IPS-18c (cell line): ENCODE data around the gene EPHB4.
A peak's percentile ranks its signal among the peaks of the same experiment; 100 is the strongest.
"Not testable (repeated sequence)": the region's sequence is repeated elsewhere in the genome, so short reads cannot be mapped to it uniquely, and the experiment has no call there.

Experiments
- H3K4me3 ChIP-seq: 2 replicates; pipeline ENCODE4 v1.7.0; 2013; ENCODE audit warnings: low read depth, mild to moderate bottlenecking, low read length, moderate library complexity; ENCODE audit not compliant: insufficient read depth
- H3K9me3 ChIP-seq: one replicate; pipeline ENCODE4 v1.6.1; 2013; ENCODE audit warnings: mild to moderate bottlenecking, low read length, moderate library complexity; ENCODE audit not compliant: control insufficient read depth, insufficient read depth

EPHB4 gene

DNA sequence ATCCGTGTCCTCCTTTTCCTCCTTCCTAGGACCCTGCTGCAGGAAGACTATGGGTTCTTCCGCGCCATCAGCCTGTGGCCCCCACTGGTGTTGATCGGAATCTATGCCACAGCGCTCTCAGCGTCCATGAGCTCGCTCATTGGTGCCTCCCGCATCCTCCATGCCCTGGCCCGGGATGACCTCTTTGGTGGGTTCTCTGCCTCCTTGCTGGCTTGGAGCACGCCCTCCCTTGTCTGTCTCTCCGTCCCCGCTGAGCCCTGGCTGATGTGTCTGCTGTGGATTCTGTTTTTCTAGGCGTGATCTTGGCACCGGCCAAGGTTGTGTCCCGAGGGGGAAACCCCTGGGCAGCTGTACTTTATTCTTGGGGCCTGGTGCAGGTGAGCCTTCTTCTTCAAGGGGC, 32.5 kb upstream of the EPHB4 start:
- H3K9me3 ChIP-seq = no peaks in the 10 kb centered on the region

DNA sequence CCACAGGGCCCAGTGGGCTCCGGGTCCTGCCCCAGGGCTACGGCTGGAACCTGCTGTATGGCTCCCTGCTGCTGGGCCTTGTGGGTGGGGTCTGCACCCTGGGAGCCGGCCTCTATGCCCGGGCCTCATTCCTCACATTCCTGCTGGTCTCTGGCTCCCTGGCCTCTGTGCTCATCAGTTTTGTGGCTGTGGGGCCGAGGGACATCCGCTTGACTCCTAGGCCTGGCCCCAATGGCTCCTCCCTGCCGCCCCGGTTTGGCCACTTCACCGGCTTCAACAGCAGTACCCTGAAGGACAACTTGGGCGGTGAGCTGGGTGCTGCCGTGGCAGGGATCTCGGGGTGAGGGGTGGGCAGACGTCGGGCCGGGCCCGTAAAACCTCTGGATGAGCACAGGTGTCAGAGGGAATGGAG, 29.6 kb upstream of the EPHB4 start:
- Histone ChIP-seq H3K9me3 (no peaks in the 10 kb centered on the region), H3K4me3 (no peak overlapping the region)

More for the DNA sequence above, 32.5 kb upstream of the EPHB4 start:
- H3K4me3 ChIP-seq = no peak overlapping the region

- Histone ChIP-seq H3K9me3 (no peaks in the 10 kb centered on the region), H3K4me3 (no peak overlapping the region)
Measured at GRCh38 chr7:100855515-100855914, 28.2 kb upstream of the EPHB4 start.

GRCh38 chr7:100854899-100855298, 27.6 kb upstream of the EPHB4 start:
- H3K9me3 ChIP-seq, H3K4me3 ChIP-seq: not testable (repeated sequence)

DNA sequence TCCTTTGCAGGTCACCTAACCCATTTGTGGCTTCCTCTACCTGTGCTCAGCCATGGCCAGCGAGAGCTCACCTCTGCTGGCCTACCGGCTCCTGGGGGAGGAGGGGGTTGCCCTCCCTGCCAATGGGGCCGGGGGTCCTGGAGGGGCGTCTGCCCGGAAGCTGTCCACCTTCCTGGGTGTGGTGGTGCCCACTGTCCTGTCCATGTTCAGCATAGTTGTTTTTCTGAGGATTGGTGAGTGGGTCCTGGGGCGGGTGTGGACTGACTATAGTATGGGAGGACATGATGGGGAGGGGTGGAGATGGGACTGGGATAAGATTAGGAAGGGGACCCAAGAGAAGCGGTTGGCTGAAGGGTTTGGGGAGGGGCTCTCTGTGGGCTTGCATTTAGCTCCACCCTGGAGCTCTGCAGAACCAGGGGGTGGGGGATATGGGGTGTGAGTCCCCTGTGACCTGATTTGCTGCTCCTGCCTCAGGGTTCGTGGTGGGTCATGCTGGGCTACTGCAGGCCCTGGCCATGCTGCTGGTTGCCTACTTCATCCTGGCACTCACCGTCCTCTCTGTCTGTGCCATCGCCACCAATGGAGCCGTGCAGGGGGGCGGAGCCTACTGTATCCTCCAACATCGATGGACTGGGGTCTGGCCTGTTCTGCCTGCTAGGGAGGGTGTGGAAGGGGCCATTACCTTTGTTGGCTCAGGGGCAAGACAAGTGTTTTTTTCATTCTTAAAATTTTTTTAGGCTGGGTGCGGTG, 27.0 kb upstream of the EPHB4 start:
- H3K4me3 ChIP-seq = no peak overlapping the region
- no peaks in the 10 kb centered on the region for H3K9me3 ChIP-seq

GRCh38 chr7:100852048-100852872, 24.9 kb upstream of the EPHB4 start, which contains the start of gene SLC12A9:
Gene SLC12A9 (plus strand): TSS chr7:100852713. CDS start chr7:100854198, 1,485 bp downstream.
- Histone ChIP-seq H3K4me3 (peak within 1 kb of the TSS; percentile 89), H3K9me3 (no peaks in the 10 kb centered on the region)

GRCh38 chr7:100847360-100847759, 20.0 kb upstream of the EPHB4 start:
- no peak overlapping the region for H3K4me3 ChIP-seq

GRCh38 chr7:100840470-100841100, 13.3 kb upstream of the EPHB4 start:
- Histone ChIP-seq H3K4me3 (no peak overlapping the region), H3K9me3 (no peaks in the 10 kb centered on the region)

More at GRCh38 chr7:100847360-100847759, 20.0 kb upstream of the EPHB4 start:
- H3K9me3 ChIP-seq = no peaks in the 10 kb centered on the region

GRCh38 chr7:100839361-100839760, 12.0 kb upstream of the EPHB4 start:
- no peak overlapping the region for H3K4me3 ChIP-seq
- no peaks in the 10 kb centered on the region for H3K9me3 ChIP-seq

DNA sequence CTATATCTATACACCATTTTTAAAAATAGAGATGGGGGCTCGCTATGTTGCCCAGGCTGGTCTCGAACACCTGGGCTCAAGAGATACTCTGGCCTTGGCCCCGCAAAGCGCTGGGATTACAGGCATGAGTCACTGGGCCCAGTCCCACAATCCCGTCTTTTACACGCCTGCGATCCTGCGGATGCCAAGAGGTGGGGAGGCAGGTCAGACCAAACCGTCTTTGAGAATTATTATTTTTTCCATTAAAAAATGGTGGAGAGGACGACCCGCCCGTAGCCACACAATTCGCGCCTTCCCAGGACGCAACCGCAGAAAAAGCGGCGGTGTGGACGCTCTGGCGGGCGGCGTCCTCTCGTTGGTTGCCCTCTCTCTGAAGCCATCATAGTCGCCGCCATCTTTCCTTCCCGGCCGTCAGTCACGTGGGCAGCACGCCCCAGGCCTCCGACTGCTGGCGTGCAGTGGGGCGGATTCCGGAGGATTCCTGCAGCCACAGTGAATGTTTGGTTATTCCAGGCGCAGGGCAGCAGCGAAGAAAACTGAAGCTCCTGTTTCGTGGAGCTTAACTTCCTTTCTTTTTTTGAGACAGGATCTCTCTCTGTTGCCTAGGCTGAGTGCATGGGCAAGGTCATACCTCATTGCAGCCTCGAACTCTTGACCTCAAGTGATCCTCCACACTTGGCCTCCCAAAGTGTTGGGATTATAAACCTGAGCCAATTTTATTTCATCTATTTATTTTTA, 9.9 kb upstream of the EPHB4 start:
- H3K4me3 ChIP-seq = peak overlapping the region; percentile 21

DNA sequence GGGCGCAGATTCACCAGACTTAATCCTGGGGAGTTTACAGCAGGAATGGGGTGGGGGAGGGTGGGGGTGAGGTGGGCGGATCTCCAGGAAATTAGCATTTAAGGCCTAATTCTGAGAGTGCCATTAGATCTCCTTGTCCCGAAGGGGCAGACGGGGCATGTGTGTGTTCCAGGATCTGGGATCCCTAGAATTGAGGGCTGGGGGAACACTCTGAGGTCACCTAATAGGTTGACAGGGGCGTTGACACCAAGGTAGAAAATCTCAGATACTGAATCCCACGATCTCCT, 9.4 kb upstream of the EPHB4 start:
- peak overlapping the region; percentile 46 for H3K4me3 ChIP-seq
- no peaks in the 10 kb centered on the region for H3K9me3 ChIP-seq

More for the DNA sequence above, 9.9 kb upstream of the EPHB4 start:
- no peaks in the 10 kb centered on the region for H3K9me3 ChIP-seq

GRCh38 chr7:100835903-100836811, 8.8 kb upstream of the EPHB4 start:
- Histone ChIP-seq H3K9me3 (no peaks in the 10 kb centered on the region), H3K4me3 (peak overlapping the region; percentile 46)

GRCh38 chr7:100832281-100832633, 4.9 kb upstream of the EPHB4 start:
- H3K4me3 ChIP-seq = no peak overlapping the region

GRCh38 chr7:100830396-100830795, 3.1 kb upstream of the EPHB4 start:
- no peaks in the 10 kb centered on the region for H3K9me3 ChIP-seq
- H3K4me3 ChIP-seq = no peak overlapping the region

More at GRCh38 chr7:100832281-100832633, 4.9 kb upstream of the EPHB4 start:
- H3K9me3 ChIP-seq = no peaks in the 10 kb centered on the region

DNA sequence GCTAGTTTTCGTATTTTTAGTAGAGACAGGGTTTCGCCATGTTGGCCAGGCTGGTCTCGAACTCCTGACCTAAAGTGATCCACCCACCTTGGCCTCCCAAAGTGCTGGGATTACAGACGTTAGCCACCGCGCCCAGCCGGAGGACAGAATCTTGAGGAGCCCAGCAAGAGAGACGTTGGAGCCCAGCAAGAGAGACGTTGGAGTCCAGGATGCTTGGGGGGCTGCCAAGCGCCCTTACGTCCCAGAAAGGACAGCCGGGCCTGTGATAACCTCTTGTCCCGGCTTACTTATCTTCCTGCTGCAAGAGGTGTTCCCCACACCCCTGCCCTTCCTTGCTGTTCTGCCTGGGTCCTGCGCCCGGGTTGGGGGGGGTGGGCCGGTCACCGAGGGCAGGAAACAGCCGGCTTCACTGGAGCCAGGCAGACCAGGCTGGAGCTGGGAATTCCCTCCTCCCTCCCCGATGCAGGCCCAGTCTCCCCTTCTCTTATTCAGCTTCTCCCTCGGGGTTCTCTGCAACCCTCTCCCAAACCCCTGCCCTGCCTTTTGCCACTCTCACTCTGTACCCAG, 1.9 kb upstream of the EPHB4 start:
- Histone ChIP-seq H3K4me3 (peak overlapping the region; percentile 9; the same call in 1 of the 2 replicates), H3K9me3 (no peaks in the 10 kb centered on the region)
